GM21619 (cell line): ENCODE measurements around the gene PSMA8.
"Not testable (repeated sequence)": the region's sequence is repeated elsewhere in the genome, so short reads cannot be mapped to it uniquely, and the experiment has no call there.

Experiments used
- ATAC-seq: cut with Tn5 transposase; IDR thresholded peaks from one replicate; pipeline ENCODE4 v1.9.1; 2021; ENCODE audit not compliant: unreplicated experiment

Gene PSMA8

DNA sequence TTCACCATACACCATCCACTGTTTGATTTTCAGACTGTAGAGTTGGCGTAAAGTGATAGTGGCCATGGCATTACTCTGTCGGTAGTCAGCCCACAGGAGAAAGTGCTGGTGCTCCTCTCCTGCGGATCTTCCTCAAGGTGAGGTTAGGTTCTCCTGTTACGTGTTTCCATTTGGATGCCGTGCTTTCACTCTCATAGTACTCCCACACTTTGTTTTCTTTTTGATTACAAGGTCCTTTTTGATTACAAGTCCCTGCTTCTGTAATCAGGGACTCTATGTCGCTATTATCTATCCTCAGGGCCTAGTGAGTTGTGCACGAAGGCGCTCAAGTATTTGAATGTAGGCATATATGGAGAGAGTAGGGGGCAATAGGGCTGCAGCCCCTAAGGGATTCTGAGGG is 96.8 kb downstream of the PSMA8 start:
- no peak for ATAC-seq

DNA sequence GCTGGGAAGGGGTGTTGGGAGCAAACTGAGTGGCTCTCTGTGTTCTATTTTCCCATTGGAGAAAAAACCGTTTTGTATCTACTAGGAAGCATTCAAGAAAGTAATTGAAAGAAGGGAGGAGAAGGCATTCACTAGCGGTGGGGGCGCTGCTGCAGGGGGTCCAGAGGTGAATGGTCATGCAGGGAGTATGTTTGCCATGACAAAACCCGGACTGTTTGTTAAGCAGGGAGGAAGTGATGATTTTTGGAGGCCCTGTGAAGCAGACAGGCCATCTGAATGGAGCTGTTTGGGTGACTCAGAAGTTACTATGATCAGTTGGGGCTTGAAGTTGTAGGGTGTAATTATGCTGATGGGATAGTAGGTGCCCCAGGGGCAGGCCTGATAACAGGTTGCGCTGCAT is 99.5 kb downstream of the PSMA8 start:
- no peak for ATAC-seq

DNA sequence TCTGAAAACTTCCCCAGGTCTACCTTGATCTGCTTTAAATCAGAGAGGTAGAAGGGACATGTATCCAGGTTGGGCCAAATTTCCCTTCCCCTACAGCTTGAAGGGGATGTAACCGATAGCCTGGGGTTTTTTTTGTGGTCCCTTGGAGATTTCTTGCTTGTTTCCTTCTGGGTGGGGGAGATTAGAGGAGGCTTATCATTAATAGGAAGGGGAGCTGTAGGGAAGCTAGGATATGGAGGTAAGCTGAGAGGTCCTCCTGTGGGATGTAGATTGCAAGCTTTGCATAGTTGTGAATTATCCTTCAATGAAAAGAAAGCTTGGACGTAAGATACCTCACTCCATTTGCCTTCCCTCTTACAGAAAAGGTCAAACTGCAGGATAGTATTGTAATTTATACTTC is 103.7 kb downstream of the PSMA8 start:
- not testable (repeated sequence) for ATAC-seq

DNA sequence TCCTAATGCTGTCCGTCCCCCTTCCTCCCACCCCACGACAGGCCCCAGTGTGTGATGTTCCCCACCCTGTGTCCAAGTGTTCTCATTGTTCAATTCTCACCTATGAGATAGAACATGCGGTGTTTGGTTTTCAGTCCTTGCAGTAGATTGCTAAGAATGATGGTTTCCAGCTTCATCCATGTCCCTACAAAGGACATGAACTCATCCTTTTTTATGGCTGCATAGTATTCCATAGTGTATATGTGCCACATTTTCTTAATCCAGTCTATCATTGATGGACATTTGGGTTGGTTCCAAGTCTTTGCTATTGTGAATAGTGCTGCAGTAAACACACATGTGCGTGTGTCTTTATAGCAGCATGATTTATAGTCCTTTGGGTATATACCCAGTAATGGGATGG is 105.0 kb downstream of the PSMA8 start:
- ATAC-seq = not testable (repeated sequence)

DNA sequence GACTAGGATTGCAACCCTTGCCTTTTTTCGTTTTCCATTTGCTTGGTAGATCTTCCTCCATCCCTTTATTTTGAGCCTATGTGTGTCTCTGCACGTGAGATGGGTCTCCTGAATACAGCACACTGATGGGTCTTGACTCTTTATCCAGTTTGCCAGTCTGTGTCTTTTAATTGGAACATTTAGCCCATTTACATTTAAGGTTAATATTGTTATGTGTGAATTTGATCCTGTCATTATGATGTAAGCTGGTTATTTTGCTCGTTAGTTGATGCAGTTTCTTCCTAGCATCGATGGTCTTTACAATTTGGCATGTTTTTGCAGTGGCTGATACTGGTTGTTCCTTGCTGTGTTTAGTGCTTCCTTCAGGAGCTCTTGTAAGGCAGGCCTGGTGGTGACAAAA is 108.7 kb downstream of the PSMA8 start:
- not testable (repeated sequence) for ATAC-seq
